ENCODE measurements around the gene EXOC3L1.

Gene EXOC3L1

GRCh38 chr16:67216612-67217490, 26.9 kb upstream of the EXOC3L1 start:
- DNase-seq (ENCODE audit: low read depth), result no peak

GRCh38 chr16:67215706-67216105, 25.8 kb upstream of the EXOC3L1 start:
- no peak for DNase-seq (ENCODE audit: low read depth)

- DNase-seq (ENCODE audit: low read depth), result no peak
These were observed 23.5 kb upstream of the EXOC3L1 start for GRCh38 chr16:67213197-67214019.

GRCh38 chr16:67212766-67213165, 22.8 kb upstream of the EXOC3L1 start:
- DNase-seq (ENCODE audit: low read depth), result no peak

GRCh38 chr16:67211674-67212073, 21.7 kb upstream of the EXOC3L1 start:
- DNase-seq (ENCODE audit: low read depth), result no peak

GRCh38 chr16:67210069-67210937, 20.4 kb upstream of the EXOC3L1 start:
- no peak for DNase-seq (ENCODE audit: low read depth)

- DNase-seq (ENCODE audit: low read depth), result no peak
These were observed 19.6 kb upstream of the EXOC3L1 start for GRCh38 chr16:67209565-67209964.

GRCh38 chr16:67208154-67208896, 18.4 kb upstream of the EXOC3L1 start:
- DNase-seq (ENCODE audit: low read depth), result no peak

- DNase-seq (ENCODE audit: low read depth), result no peak
These were observed 17.5 kb upstream of the EXOC3L1 start for GRCh38 chr16:67207249-67208091.

- DNase-seq (ENCODE audit: low read depth), result no peak
These were observed 16.9 kb upstream of the EXOC3L1 start for GRCh38 chr16:67206838-67207248.

GRCh38 chr16:67206129-67206837, 16.3 kb upstream of the EXOC3L1 start:
- DNase-seq (ENCODE audit: low read depth), result no peak

GRCh38 chr16:67204076-67204475, 14.1 kb upstream of the EXOC3L1 start:
- DNase-seq (ENCODE audit: low read depth), result no peak

GRCh38 chr16:67202956-67203493, 13.1 kb upstream of the EXOC3L1 start:
- no peak for DNase-seq (ENCODE audit: low read depth)

GRCh38 chr16:67202426-67202825, 12.5 kb upstream of the EXOC3L1 start:
- no peak for DNase-seq (ENCODE audit: low read depth)

GRCh38 chr16:67201411-67202345, 11.7 kb upstream of the EXOC3L1 start:
- DNase-seq (ENCODE audit: low read depth), result no peak

GRCh38 chr16:67200491-67200890, 10.6 kb upstream of the EXOC3L1 start:
- DNase-seq (ENCODE audit: low read depth), result no peak

- DNase-seq (ENCODE audit: low read depth), result no peak
These were observed 9.9 kb upstream of the EXOC3L1 start for GRCh38 chr16:67199808-67200198.

All from HS-27A (cell line).